ENCODE data around the gene FUT7. TPM values are rescaled to one million over a fixed set of nuclear protein-coding genes. Genes with fewer than 3 reads are reported as not detected.

FUT7 gene
- total RNA-seq, 4 donors from 2014 or later = 0.22 to 0.39 TPM; not detected in 2

DNA sequence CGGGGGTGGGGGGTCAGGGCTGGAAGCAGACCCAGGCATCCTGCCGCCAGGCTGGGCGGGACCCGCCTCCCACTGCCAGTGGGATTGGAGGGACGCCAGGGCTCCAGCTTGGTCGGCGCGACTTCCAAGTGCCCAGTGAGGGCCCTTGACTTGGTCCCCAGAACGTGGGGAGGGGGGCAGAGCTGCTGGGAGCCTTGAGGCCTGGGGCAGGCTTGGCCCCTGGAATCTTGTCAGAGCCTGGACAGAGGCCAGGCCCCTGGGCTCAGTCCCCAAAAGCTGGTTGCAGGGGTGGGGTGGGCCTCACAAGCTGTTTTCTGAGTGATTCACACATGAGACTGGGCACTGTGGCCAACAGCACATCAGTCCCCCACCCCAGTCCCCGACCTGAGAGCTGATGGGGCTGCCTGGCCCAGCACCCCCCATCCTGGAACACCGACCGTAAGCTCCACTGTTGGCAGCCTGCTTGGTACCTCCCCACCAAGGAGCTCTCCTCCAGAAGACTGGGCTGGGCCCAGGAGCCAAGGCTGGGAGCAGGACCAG lies 36.0 kb downstream of the FUT7 start:
- no peak for TF ChIP-seq POLR2A (IDR thresholded peaks at IDR 0.05)
- TF ChIP-seq, protein P1, sequence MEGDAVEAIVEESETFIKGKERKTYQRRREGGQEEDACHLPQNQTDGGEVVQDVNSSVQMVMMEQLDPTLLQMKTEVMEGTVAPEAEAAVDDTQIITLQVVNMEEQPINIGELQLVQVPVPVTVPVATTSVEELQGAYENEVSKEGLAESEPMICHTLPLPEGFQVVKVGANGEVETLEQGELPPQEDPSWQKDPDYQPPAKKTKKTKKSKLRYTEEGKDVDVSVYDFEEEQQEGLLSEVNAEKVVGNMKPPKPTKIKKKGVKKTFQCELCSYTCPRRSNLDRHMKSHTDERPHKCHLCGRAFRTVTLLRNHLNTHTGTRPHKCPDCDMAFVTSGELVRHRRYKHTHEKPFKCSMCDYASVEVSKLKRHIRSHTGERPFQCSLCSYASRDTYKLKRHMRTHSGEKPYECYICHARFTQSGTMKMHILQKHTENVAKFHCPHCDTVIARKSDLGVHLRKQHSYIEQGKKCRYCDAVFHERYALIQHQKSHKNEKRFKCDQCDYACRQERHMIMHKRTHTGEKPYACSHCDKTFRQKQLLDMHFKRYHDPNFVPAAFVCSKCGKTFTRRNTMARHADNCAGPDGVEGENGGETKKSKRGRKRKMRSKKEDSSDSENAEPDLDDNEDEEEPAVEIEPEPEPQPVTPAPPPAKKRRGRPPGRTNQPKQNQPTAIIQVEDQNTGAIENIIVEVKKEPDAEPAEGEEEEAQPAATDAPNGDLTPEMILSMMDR (IDR thresholded peaks at IDR 0.05) = no peak
- H3K4me3 ChIP-seq (ENCODE audit: low read depth, poor library complexity, severe bottlenecking) = no peak overlapping the region
- WGBS, 2 donors = 5 to 14% methylated on average over 8 to 12 of the region's 12 CpGs
- DNase-seq (ENCODE audit: low spot score in 2 of 2) = no peak
- intact Hi-C loops (cut with DNase I; ENCODE audit: low total_unique reads) = no loop called here

DNA sequence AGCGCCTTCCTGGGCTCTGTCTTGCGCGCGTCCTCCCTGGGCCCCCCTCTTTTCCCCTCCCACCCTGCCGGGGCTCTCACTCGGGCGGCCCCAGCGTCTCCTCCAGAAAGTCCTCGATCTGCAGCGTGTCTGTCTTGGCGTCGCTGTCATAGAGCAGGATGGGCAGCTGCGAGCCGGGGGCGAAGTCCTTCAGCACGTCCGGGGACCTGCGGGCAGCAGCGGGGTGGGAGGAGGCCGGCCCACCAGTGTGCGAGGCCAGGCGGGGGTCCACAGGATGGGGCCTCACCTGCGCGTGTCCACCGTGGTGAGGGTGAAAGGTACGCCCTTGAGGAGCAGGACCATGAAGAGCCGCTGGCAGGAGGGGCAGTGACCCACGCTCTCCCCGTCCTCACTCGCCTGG lies 36.5 kb downstream of the FUT7 start:
- DNase-seq (ENCODE audit: low spot score in 2 of 2) = no peak
- no peak overlapping the region for H3K4me3 ChIP-seq (ENCODE audit: low read depth, poor library complexity, severe bottlenecking)
- intact Hi-C loops (cut with DNase I; ENCODE audit: low total_unique reads) = no loop called here
- no peak for TF ChIP-seq POLR2A (IDR thresholded peaks at IDR 0.05)
- TF ChIP-seq, protein P1 (IDR thresholded peaks at IDR 0.05) = no peak
- WGBS, 2 donors = 20 to 26% methylated on average over 28 to 29 of the region's 30 CpGs

DNA sequence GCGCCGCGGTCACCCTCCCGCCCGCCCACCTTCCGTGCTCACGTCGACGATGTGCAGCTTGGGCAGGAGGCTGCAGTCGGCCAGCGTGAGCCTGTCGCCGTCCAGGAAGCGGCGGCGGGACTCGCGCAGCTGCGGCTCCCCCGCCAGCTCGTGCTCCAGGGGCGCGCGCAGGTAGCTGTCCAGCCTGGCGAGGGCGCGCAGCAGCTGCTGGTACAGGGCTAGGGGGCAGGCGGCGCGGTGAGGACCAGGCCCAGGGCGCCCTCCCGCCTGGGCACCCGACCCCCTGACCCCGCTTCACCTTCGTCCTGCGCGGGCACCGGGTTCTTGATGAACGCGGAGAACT lies 37.0 kb downstream of the FUT7 start:
- no peak overlapping the region for H3K4me3 ChIP-seq (ENCODE audit: low read depth, poor library complexity, severe bottlenecking)
- intact Hi-C loops (cut with DNase I; ENCODE audit: low total_unique reads) = no loop called here
- DNase-seq (ENCODE audit: low spot score in 2 of 2) = no peak
- TF ChIP-seq POLR2A (IDR thresholded peaks at IDR 0.05) = no peak
- TF ChIP-seq, protein P1 (IDR thresholded peaks at IDR 0.05) = no peak
- 55% methylated on average over 21 of the region's 40 CpGs; no CpG with 5 or more reads in 1 of the 2 donors for WGBS, 2 donors

DNA sequence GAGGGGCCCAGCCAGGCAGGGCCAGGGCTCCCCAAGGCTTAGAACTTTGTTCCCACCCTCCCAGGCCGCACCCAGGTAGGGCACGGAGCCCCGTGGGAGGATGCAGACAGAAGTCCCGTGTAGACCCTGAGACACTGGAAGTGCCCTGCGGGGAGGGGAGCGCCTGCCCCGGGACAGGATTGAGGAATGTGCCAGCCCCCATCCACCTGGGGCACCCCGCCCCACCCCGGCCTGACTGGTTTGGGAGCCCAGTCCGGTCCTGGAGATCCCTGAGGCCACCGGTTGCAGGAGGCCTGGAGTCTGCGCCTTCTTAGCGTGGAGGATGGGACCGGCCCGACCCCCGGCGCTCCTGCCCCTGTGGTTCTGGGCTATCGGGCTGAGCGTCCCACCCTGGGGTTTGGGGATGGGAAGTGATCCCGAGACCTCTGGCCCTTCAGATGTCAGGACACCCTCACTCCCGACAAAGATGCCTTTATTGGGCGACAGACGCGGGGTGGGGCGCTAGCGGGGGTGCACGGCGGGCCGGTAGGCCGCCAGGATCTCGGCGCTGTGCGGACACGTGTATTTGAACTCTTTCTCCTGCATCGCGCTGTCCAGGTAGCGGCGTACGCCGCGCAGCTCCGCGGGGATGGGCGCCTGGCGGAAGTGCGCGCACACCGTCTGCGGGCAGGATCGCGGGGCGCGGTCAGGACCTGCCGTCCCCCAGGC lies 37.6 kb downstream of the FUT7 start:
- no peak for TF ChIP-seq POLR2A (IDR thresholded peaks at IDR 0.05)
- TF ChIP-seq, protein P1 (IDR thresholded peaks at IDR 0.05) = no peak
- WGBS, 2 donors = 52 to 69% methylated on average over 8 to 28 of the region's 54 CpGs
- H3K4me3 ChIP-seq (ENCODE audit: low read depth, poor library complexity, severe bottlenecking) = no peak overlapping the region
- no peak for DNase-seq (ENCODE audit: low spot score in 2 of 2)
- intact Hi-C loops (cut with DNase I; ENCODE audit: low total_unique reads) = no loop called here

DNA sequence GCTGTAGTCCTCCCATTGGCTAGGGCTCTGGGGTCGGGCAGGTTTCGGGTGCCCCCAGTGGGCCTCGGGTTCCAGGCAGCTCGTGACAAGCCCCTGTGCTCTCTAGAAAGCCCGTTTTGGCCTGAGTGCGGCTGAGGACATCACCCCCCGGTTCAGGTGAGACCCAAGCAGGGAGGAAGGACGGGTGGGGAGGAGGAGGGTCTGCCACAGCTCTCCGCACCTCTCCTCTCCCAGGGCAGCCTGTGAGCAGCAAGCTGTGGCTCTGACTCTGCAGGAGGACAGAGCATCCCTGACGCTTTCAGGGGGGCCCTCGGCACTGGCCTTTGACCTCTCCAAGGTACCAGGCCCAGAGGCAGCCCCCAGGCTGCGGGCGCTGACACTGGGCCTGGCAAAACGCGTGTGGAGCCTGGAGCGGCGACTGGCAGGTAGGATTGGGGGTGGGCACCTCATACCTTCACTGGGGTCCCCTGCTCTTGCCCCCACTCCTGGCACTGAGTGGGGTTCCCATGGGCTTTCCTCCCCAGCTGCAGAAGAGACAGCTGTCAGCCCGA lies 39.0 kb downstream of the FUT7 start:
- TF ChIP-seq, protein P1 (IDR thresholded peaks at IDR 0.05) = no peak
- TF ChIP-seq POLR2A (IDR thresholded peaks at IDR 0.05) = no peak
- no peak for DNase-seq (ENCODE audit: low spot score in 2 of 2)
- intact Hi-C loops (cut with DNase I; ENCODE audit: low total_unique reads) = no loop called here
- peak overlapping the region; percentile 47 for H3K4me3 ChIP-seq (ENCODE audit: low read depth, poor library complexity, severe bottlenecking)
- WGBS, 2 donors = 31 to 57% methylated on average over 8 to 14 of the region's 18 CpGs

All from lower leg skin (tissue), 4 donors.